IMR-90 (cell line): ENCODE results near the gene ENPP7. TPM values are rescaled to one million over a fixed set of nuclear protein-coding genes. Genes with fewer than 3 reads are reported as not detected.

Experiments used
- ATAC-seq: fragments of 200-7000 bp; cut with Tn5 transposase; 2 replicates; pipeline ENCODE4 v1.9.1; 2020; ENCODE audit warnings: low read depth, mild to moderate bottlenecking, moderate library complexity
- BruUV-seq: library from RNA; stranded (reverse); fragments of 400-500 nt; replicated peaks from 2 replicates; lab custom pipeline; 2021; lab: Mats Ljungman, UMichigan
- CTCF ChIA-PET: fragments of 300-600 bp; formaldehyde crosslinking; extraction: SDS; loops from one replicate; lab custom pipeline; 2021; ENCODE audit warnings: antibody characterized with exemption; lab: Yijun Ruan, JAX
- POLR2A ChIA-PET: fragments of 300-600 bp; sonication (Branson Sonifier 250); formaldehyde crosslinking; loops from one replicate; lab custom pipeline; 2022; ENCODE audit warnings: antibody characterized with exemption; ENCODE audit not compliant: unreplicated experiment; lab: Charles Lee
- DNase-seq: peaks from one replicate; pipeline ENCODE4 v3.0.0; 2013
- H2AFZ ChIP-seq: replicated peaks from 2 replicates; pipeline ENCODE3; 2013; ENCODE audit warnings: low read length, mild to moderate bottlenecking; ENCODE audit not compliant: poor library complexity
- H2AK5ac ChIP-seq: 2 replicates; pipeline ENCODE4 v1.6.1; 2013; ENCODE audit warnings: low read depth, low read length, inconsistent platforms
- H2AK9ac ChIP-seq: replicated peaks from 2 replicates; pipeline ENCODE3; 2013; ENCODE audit warnings: mild to moderate bottlenecking, low read depth, low read length, moderate library complexity; ENCODE audit not compliant: poor library complexity
- H2BK120ac ChIP-seq: 2 replicates; pipeline ENCODE4 v1.6.1; 2013; ENCODE audit warnings: low read depth, low read length, inconsistent platforms
- H2BK15ac ChIP-seq: 3 replicates; pipeline ENCODE4 v1.6.1; 2013; ENCODE audit warnings: low read depth, low read length, inconsistent platforms
- H2BK20ac ChIP-seq: 2 replicates; pipeline ENCODE4 v1.6.1; 2013; ENCODE audit warnings: low read depth, mild to moderate bottlenecking, inconsistent platforms, low read length, moderate library complexity
- H2BK5ac ChIP-seq: 2 replicates; pipeline ENCODE4 v1.6.1; 2013; ENCODE audit warnings: mild to moderate bottlenecking, low read depth, low read length, inconsistent platforms; ENCODE audit not compliant: poor library complexity, severe bottlenecking
- H3K14ac ChIP-seq: replicated peaks from 2 replicates; pipeline ENCODE4 v1.6.1; 2013; ENCODE audit warnings: low read depth, low read length, inconsistent platforms
- H3K18ac ChIP-seq: 2 replicates; pipeline ENCODE4 v1.6.1; 2013; ENCODE audit warnings: low read depth, low read length, control low read depth
- H3K23ac ChIP-seq: 2 replicates; pipeline ENCODE4 v1.6.1; 2013; ENCODE audit warnings: low read depth, low read length, inconsistent platforms
- H3K27ac ChIP-seq: 2 replicates; pipeline ENCODE4 v1.5.1; 2013; ENCODE audit warnings: mild to moderate bottlenecking, control low read depth, low read length; ENCODE audit not compliant: insufficient read depth
- H3K27me3 ChIP-seq: 2 replicates; pipeline ENCODE4 v1.6.1; 2013; ENCODE audit warnings: low read length; ENCODE audit not compliant: control insufficient read depth, insufficient read depth
- H3K36me3 ChIP-seq: 2 replicates; pipeline ENCODE4 v1.6.1; 2013; ENCODE audit warnings: low read length, mixed read lengths; ENCODE audit not compliant: control insufficient read depth, insufficient read depth
- H3K4ac ChIP-seq: 2 replicates; pipeline ENCODE4 v1.6.1; 2013; ENCODE audit warnings: low read depth, low read length, inconsistent platforms
- H3K4me1 ChIP-seq: 2 replicates; pipeline ENCODE4 v1.6.1; 2013; ENCODE audit warnings: low read length, mixed read lengths; ENCODE audit not compliant: control insufficient read depth, insufficient read depth
- H3K4me2 ChIP-seq: 2 replicates; pipeline ENCODE4 v1.6.1; 2013; ENCODE audit warnings: low read depth, mild to moderate bottlenecking, control low read depth, low read length, moderate library complexity
- H3K4me3 ChIP-seq: 2 replicates; pipeline ENCODE4 v1.5.1; 2013; ENCODE audit warnings: low read depth, mild to moderate bottlenecking, control low read depth, low read length, moderate library complexity; ENCODE audit not compliant: insufficient read depth
- H3K56ac ChIP-seq: 2 replicates; pipeline ENCODE4 v1.6.1; 2013; ENCODE audit warnings: low read length, inconsistent platforms; ENCODE audit not compliant: insufficient read depth; ENCODE audit errors: extremely low read depth
- H3K79me1 ChIP-seq, 2 experiments: 2 replicates each; pipeline ENCODE4 v1.6.1; 2013; ENCODE audit warnings: low read length in 2 of 2, inconsistent platforms in 1 of 2, low read depth in 1 of 2
- H3K9ac ChIP-seq: 2 replicates; pipeline ENCODE4 v1.6.1; 2013; ENCODE audit warnings: low read depth, low read length, control low read depth
- H3K9me1 ChIP-seq: 2 replicates; pipeline ENCODE4 v1.6.1; 2013; ENCODE audit warnings: low read length, inconsistent platforms; ENCODE audit not compliant: insufficient read depth
- H3K9me3 ChIP-seq: 2 replicates; pipeline ENCODE4 v1.6.1; 2013; ENCODE audit warnings: low read length; ENCODE audit not compliant: control insufficient read depth, insufficient read depth
- H4K20me1 ChIP-seq: 2 replicates; pipeline ENCODE4 v1.6.1; 2013; ENCODE audit warnings: low read length, inconsistent platforms; ENCODE audit not compliant: insufficient read depth
- H4K5ac ChIP-seq: 2 replicates; pipeline ENCODE4 v1.6.1; 2013; ENCODE audit warnings: mild to moderate bottlenecking, low read depth, low read length, control low read depth
- H4K8ac ChIP-seq, 2 experiments: 2 replicates each; pipeline ENCODE4 v1.6.1; 2013; ENCODE audit warnings: low read depth in 2 of 2, low read length in 2 of 2, control low read depth in 1 of 2, inconsistent platforms in 1 of 2
- H4K91ac ChIP-seq: 2 replicates; pipeline ENCODE4 v1.6.1; 2013; ENCODE audit warnings: low read depth, low read length, inconsistent platforms; ENCODE audit not compliant: insufficient read depth
- BHLHE40 ChIP-seq: fragments of 150-350 bp; IDR thresholded peaks from 2 replicates; pipeline ENCODE4 v1.6.1; 2016; ENCODE audit warnings: mild to moderate bottlenecking, low read depth, low read length
- MAFK ChIP-seq: IDR thresholded peaks from 2 replicates; pipeline ENCODE4 v1.6.1; 2012; ENCODE audit warnings: low read depth, low read length, improper control_type of control experiment
- WGBS, 2 experiments: methylation state at CpG; one replicate each; pipeline versions ENCODE4 v1.1.5 to v1.1.7; 2013; ENCODE audit warnings: missing lambda C conversion rate in 2 of 2; ENCODE audit not compliant: insufficient read length in 1 of 2; ENCODE audit errors: extremely low coverage in 2 of 2; 5-methylcytosine and 5-hydroxymethylcytosine counted together
- dilution Hi-C: fragments of 300-500 bp; cut with HindIII; formaldehyde crosslinking; loops from one replicate; pipeline ENCODE4 v1.14.3; 2018; ENCODE audit warnings: low sequenced_read_pairs; ENCODE audit not compliant: unreplicated experiment
- in situ Hi-C: fragments of 300-500 bp; cut with MboI; formaldehyde crosslinking; loops from 3 replicates; pipeline ENCODE4 v1.14.3; 2019; ENCODE audit warnings: low sequenced_read_pairs, inconsistent platforms, mixed read lengths
- intact Hi-C: fragments of 100-400 bp; cut with micrococcal nuclease; formaldehyde crosslinking; loops from 2 replicates; pipeline ENCODE4 v1.10.0; 2022
- polyA plus RNA-seq, 3 experiments: library from polyadenylated mRNA; depleted of rRNA; stranded (reverse); fragments of >200 nt; gene quantifications; 2 replicates each; pipeline ENCODE4 v1.2.3, GENCODE V29; 2012; ENCODE audit warnings: low replicate concordance in 1 of 3
- total RNA-seq: library from RNA; depleted of rRNA; stranded (reverse); fragments of >200 nt; gene quantifications from 2 replicates; pipeline ENCODE4 v1.2.3, GENCODE V29; 2012

Gene ENPP7
- total and polyA plus RNA-seq, 2 of the 4 experiments (the other 2 are of a cell fraction), result not detected

- Histone ChIP-seq H3K27me3 (peaks cover 21% of the 10 kb centered on the region), H3K4me2 (no peak overlapping the region), H4K20me1 (no peaks in the 10 kb centered on the region), H4K5ac (no peak overlapping the region), H2AK9ac (no peak overlapping the region), H4K91ac (no peak overlapping the region), H3K36me3 (no peaks in the 10 kb centered on the region), H2AFZ (no peak overlapping the region), H3K4me1 (no peaks in the 10 kb centered on the region), H2BK15ac (no peak overlapping the region), H3K4me3 (no peak overlapping the region), H3K4ac (no peak overlapping the region), H3K56ac (no peak overlapping the region), H4K8ac (no peak overlapping the region), H3K79me1 (no peaks in the 10 kb centered on the region), H3K27ac (no peak overlapping the region), H3K9me1 (no peaks in the 10 kb centered on the region), H3K14ac (no peak overlapping the region), H2BK5ac (no peak overlapping the region), H3K18ac (no peak overlapping the region), H2BK120ac (no peak overlapping the region), H3K9me3 (no peaks in the 10 kb centered on the region; the same call in 1 of the 2 replicates), H3K9ac (no peak overlapping the region), H2BK20ac (no peak overlapping the region), H3K23ac (no peak overlapping the region), H2AK5ac (no peak overlapping the region)
- TF ChIP-seq BHLHE40, result no peak
- TF ChIP-seq MAFK, result peak; percentile 21; the same call in 1 of the 2 replicates
- ChIA-PET POLR2A (no interaction called here), CTCF (no interaction called here)
- dilution Hi-C loops (no loop called here), in situ Hi-C loops (loop anchor here (25.0 kb wide), 1 partner anchor 627 kb away; no protein-coding TSS in a partner anchor), intact Hi-C loops (no loop called here)
- no peak for DNase-seq
- no TSS peak for BruUV-seq
- no peak for ATAC-seq
- WGBS, 2 experiments, result 69% methylated on average over 7 of the region's 30 CpGs; no CpG with 5 or more reads in 1 of the 2 experiments
Measured at GRCh38 chr17:79714176-79715097, 16.3 kb upstream of the ENPP7 start.
